ENCODE results near the gene CPA4.

The CPA4 gene

GRCh38 chr7:130281260-130281659, 11.7 kb upstream of the CPA4 start:
- DNase-seq (ENCODE audit: extremely low spot score) = no peak
- TF ChIP-seq CTCF (IDR thresholded peaks at IDR 0.05; ENCODE audit: control extremely low read depth, extremely low read depth, low read depth, missing control alignments) = no peak
- ChIA-PET POLR2A (interaction anchor here (0.6 kb wide), 1 partner anchor 147 kb away, joined by 3 read pairs; no protein-coding TSS in a partner anchor), CTCF (no interaction called here)

GRCh38 chr7:130286881-130287280, 6.1 kb upstream of the CPA4 start:
- POLR2A ChIA-PET = no interaction called here
- no peak for DNase-seq (ENCODE audit: extremely low spot score)
- no peak for TF ChIP-seq CTCF (IDR thresholded peaks at IDR 0.05; ENCODE audit: control extremely low read depth, extremely low read depth, low read depth, missing control alignments)
- CTCF ChIA-PET = interaction anchor here (1.9 to 2.3 kb wide), 2 partner anchors 15 to 43 kb away, joined by 6 to 10 read pairs; no protein-coding TSS in a partner anchor

GRCh38 chr7:130288168-130288567, 4.8 kb upstream of the CPA4 start:
- ChIA-PET CTCF (interaction anchor here (2.3 kb wide), 1 partner anchor 14 kb away, joined by 10 read pairs; no protein-coding TSS in a partner anchor), POLR2A (interaction anchor here (0.6 kb wide), 1 partner anchor 112 kb away, joined by 3 read pairs; no protein-coding TSS in a partner anchor)
- TF ChIP-seq CTCF (IDR thresholded peaks at IDR 0.05; ENCODE audit: control extremely low read depth, extremely low read depth, low read depth, missing control alignments) = no peak
- DNase-seq (ENCODE audit: extremely low spot score) = no peak

DNA sequence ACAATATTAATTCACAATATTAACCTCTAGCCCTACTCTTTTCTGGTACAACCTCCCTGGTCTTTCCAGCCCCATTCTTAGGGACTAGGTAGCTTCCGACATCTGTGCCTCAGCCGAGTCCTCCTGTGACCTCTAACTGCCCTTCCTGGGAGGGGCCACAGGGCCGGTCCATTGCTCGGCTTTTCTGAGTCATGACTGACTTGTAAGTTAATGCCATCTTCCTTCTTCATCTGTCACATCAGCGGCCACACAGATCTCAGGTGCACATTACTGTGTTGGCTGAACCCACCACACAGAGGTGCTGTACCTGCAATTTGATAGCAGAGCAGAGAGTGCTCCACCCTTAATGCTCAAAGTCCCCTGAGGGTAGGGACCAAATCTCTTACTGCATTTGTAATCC, 4.1 kb upstream of the CPA4 start:
- TF ChIP-seq CTCF (IDR thresholded peaks at IDR 0.05; ENCODE audit: control extremely low read depth, extremely low read depth, low read depth, missing control alignments) = no peak
- POLR2A ChIA-PET = no interaction called here
- CTCF ChIA-PET = no interaction called here
- no peak for DNase-seq (ENCODE audit: extremely low spot score)

DNA sequence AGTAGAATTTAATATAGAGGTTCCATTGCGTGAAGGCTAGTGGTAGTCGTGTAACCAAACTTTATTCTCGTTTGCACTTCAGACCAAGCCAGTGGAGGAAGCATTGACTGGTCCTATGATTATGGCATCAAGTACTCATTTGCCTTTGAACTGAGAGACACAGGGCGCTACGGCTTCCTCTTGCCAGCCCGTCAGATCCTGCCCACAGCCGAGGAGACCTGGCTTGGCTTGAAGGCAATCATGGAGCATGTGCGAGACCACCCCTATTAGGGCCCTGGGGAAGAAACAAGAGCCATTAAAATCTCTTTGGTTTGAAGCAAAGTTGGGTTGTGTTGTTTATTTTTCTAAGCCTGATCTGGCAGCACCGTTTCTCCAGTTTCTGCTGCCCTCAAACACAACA, 3.5 kb upstream of the CPA4 start:
- no peak for DNase-seq (ENCODE audit: extremely low spot score)
- TF ChIP-seq CTCF (IDR thresholded peaks at IDR 0.05; ENCODE audit: control extremely low read depth, extremely low read depth, low read depth, missing control alignments) = no peak
- ChIA-PET POLR2A (no interaction called here), CTCF (no interaction called here)

- no peak for TF ChIP-seq CTCF (IDR thresholded peaks at IDR 0.05; ENCODE audit: control extremely low read depth, extremely low read depth, low read depth, missing control alignments)
- no peak for DNase-seq (ENCODE audit: extremely low spot score)
- ChIA-PET POLR2A (no interaction called here), CTCF (no interaction called here)
Observed at GRCh38 chr7:130290745-130291144, 2.2 kb upstream of the CPA4 start.

DNA sequence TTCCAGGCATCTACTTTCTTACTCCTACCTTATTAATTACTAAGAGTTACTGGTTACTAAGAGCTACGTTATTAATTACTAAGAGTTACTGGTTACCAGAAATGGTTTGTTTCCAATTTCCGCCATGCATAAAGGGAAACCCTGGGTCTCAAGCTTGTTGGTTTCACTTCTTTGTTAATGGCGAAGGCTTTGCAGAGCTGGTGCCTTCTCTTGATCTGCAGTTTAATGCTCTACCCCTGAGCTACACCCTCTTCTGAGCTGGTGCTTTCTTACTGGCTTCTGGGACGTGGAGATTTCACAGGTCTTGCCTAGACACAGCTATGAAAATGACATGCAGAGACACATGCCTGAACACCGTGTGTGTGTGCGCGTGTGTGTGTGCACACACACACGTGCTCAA, 560 bp downstream of the CPA4 start:
- CTCF ChIA-PET = interaction anchor here (0.8 to 2.2 kb wide), 6 partner anchors 9 to 101 kb away, joined by 3 to 8 read pairs (median 3); no protein-coding TSS in a partner anchor
- POLR2A ChIA-PET = no interaction called here
- TF ChIP-seq CTCF (IDR thresholded peaks at IDR 0.05; ENCODE audit: control extremely low read depth, extremely low read depth, low read depth, missing control alignments) = no peak
- DNase-seq (ENCODE audit: extremely low spot score) = no peak

Data from GM10248 (cell line).